ENCODE measurements around the gene SLC19A1.

GRCh38 chr21:45559216-45560105 lies 17.2 kb upstream of the SLC19A1 start:
- TF ChIP-seq EZH2 (IDR thresholded peaks at IDR 0.05), result no peak
- no peak for TF ChIP-seq POLR2AphosphoS5 (IDR thresholded peaks at IDR 0.05; ENCODE audit: borderline replicate concordance, low read depth, low read length)
- TF ChIP-seq FOXP2 (optimal IDR thresholded peaks at IDR 0.05; ENCODE audit: control extremely low read depth, extremely low read length, insufficient read depth), result no peak

Data from SK-N-MC (cell line).